ENCODE data around the gene RER1.

DNA sequence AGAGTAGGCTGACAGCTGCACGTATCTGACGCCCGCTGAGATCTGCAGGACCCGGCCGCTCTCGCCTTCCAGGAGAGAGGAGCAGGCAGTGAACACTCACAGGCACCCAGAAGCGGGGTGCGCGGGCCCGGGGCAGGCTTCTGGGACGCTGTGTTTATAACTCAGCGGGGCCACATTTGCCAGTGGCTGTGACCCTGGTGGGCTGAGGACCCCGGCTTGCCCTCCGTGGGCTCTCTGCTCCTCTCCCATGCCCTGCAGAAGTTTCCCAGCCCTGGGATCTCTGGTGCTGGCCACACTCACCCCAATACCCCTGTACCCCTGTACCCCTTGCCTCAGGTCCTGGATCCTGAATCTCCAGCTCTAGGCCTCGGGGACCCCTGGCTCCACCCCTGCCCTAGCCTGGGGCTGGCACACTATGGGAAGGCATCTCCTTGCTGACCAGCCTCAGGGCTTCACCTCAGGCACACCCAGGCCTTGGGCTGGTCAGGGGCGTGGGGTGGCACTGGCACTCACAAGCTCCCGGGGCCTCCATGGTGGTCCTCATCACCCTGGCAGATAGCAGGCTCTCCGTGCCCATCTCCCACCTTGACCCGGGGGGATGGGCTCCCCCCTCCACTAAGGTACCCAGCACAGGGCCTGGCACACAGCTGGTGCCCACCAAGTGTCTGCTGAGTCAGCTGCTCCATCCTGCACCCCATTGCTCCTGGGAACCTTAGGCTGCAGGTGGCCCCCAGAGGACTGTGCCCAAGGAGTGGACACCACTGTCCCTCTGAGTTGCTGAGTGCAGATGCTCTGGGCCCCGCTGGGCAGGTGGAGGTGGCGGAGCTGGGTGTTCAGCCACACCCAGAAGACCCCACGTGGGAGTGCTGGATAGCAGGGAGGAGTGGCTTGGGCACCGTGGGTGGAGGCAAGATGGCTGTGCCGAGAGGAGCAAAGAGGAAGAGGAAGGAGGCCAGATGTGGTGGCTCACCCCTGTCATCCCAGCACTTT, 32.7 kb upstream of the RER1 start:
- TF ChIP-seq, protein P1, sequence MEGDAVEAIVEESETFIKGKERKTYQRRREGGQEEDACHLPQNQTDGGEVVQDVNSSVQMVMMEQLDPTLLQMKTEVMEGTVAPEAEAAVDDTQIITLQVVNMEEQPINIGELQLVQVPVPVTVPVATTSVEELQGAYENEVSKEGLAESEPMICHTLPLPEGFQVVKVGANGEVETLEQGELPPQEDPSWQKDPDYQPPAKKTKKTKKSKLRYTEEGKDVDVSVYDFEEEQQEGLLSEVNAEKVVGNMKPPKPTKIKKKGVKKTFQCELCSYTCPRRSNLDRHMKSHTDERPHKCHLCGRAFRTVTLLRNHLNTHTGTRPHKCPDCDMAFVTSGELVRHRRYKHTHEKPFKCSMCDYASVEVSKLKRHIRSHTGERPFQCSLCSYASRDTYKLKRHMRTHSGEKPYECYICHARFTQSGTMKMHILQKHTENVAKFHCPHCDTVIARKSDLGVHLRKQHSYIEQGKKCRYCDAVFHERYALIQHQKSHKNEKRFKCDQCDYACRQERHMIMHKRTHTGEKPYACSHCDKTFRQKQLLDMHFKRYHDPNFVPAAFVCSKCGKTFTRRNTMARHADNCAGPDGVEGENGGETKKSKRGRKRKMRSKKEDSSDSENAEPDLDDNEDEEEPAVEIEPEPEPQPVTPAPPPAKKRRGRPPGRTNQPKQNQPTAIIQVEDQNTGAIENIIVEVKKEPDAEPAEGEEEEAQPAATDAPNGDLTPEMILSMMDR (IDR thresholded peaks at IDR 0.05; ENCODE audit: insufficient read depth, low read length, poor library complexity, severe bottlenecking): no peak
- no peak for TF ChIP-seq EZH2phosphoT487 (conservative IDR thresholded peaks at IDR 0.05; ENCODE audit: low read length)

Measured in SU-DHL-6 (cell line).